Tibial nerve (tissue), 3 donors: ENCODE results near the gene PKP1.

ENCODE experiments used
- POLR2A ChIP-seq, 2 donors: fragments of 450-650 bp; IDR thresholded peaks; one replicate each; pipeline ENCODE4 v1.6.1; 2017; ENCODE audit warnings: antibody characterized with exemption in 2 of 2, mild to moderate bottlenecking in 2 of 2, moderate library complexity in 2 of 2
- TF ChIP-seq, protein P1 (sequence below), 5 experiments: fragments of 200-600 bp in 3 of 5; fragments of 450-650 bp in 2 of 5; sonication (generic) in 3 of 5; IDR thresholded peaks; one replicate each; pipeline ENCODE4 v1.5.1; 2016 to 2019; ENCODE audit warnings: antibody characterized with exemption in 5 of 5, mild to moderate bottlenecking in 3 of 5, moderate library complexity in 2 of 5

DNA sequence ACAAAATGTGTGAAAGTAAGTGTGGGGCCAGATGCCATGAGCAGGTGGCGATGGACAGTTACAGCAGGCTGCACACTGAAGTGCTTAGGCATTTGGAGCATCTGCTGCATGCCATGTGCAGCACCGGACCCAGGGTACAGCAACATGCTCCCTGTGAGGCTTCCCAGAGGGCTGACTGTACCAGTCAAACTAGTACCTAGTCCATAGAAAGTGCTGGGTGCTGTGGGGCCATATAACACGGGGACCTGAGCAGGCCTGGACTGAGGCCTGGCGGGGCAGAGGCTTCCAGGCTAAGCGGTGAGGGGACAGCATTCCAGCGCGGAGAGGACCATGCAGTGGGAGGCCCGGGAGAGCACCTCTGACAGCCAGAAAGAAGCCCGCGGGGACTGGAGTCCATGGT, 29.9 kb upstream of the PKP1 start:
- TF ChIP-seq POLR2A (IDR thresholded peaks at IDR 0.05): no peak
- TF ChIP-seq, protein P1, sequence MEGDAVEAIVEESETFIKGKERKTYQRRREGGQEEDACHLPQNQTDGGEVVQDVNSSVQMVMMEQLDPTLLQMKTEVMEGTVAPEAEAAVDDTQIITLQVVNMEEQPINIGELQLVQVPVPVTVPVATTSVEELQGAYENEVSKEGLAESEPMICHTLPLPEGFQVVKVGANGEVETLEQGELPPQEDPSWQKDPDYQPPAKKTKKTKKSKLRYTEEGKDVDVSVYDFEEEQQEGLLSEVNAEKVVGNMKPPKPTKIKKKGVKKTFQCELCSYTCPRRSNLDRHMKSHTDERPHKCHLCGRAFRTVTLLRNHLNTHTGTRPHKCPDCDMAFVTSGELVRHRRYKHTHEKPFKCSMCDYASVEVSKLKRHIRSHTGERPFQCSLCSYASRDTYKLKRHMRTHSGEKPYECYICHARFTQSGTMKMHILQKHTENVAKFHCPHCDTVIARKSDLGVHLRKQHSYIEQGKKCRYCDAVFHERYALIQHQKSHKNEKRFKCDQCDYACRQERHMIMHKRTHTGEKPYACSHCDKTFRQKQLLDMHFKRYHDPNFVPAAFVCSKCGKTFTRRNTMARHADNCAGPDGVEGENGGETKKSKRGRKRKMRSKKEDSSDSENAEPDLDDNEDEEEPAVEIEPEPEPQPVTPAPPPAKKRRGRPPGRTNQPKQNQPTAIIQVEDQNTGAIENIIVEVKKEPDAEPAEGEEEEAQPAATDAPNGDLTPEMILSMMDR (IDR thresholded peaks at IDR 0.05): no peak
